Measurements from ENCODE around the gene ZNF22.

The ZNF22 gene

DNA sequence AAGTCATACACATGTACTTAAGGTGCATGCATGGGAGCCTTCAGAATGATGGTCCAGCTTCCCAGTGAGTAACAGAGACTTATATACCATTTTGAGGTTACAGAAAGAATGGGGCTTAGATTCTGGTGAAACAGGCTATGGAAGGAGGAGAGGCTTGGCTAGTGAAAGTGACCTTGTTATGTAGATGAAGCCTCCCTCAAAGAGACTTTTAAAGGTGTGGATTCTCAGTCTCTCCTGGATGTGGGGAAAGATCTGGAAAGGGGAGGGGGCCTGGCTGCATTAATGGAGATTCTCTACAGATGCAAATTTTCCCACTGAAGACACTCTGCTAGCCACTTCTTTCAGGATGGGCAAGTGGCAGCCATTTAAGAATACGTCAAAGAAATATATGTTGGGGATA is 35.6 kb upstream of the ZNF22 start:
- no peak for DNase-seq (ENCODE audit: low spot score)

DNA sequence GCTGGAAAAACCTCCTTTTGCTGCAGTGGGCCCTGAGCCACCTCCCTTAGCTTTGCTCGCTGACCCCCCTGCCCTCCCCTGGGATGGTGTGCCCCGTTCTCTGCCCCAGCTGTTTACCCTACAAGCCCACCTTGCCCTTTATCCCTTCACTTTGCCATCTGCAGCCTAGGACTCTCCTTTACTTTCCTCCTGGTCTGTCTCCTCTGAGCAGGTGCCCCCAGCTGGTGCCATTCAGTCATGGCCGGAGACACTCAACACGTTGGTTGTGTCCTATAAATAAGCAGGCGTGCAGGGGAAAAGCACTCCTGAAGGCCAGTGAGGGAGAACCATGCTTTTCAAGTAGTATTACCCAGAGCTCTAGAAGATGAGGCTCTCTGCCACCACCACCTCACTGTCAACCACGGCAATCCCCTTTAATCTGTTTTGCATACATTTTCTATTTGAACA is 35.0 kb upstream of the ZNF22 start:
- peak; percentile 11 for DNase-seq (ENCODE audit: low spot score)

- DNase-seq (ENCODE audit: low spot score), result peak; percentile 58
These were observed 34.5 kb upstream of the ZNF22 start for GRCh38 chr10:44966129-44966815.

DNA sequence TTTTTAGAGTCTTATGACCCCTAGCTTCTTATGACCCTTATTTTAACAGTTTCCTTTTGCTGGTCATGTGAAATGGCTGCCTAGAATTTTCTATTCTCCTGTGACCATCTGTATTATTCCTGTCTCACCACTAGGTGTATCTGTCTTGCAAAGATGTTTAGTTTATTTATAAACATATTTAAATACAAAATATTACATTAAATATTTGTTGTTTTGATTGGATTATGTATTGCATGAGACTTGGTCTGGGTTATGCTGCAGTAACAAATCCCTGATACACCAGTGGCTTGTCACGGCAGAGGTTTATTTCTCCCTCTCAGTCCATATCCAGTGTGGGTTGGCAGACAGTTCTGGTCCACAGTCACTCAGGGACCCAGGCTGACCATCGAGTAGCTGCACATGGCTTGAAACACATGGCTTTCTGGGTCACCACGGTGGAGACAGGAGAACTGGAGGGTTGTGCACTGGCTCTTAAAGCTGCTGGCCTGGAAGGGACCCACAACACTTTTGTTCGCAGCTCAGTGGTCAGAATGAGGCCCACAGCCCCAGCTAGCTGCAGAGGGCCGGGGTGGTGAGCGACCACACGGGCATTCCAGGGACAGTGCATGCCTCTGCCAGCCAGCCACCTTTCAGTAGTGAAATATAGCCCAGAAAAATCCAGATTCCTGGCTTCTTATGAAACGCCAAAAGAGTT is 33.8 kb upstream of the ZNF22 start:
- DNase-seq (ENCODE audit: low spot score), result peak; percentile 38

DNA sequence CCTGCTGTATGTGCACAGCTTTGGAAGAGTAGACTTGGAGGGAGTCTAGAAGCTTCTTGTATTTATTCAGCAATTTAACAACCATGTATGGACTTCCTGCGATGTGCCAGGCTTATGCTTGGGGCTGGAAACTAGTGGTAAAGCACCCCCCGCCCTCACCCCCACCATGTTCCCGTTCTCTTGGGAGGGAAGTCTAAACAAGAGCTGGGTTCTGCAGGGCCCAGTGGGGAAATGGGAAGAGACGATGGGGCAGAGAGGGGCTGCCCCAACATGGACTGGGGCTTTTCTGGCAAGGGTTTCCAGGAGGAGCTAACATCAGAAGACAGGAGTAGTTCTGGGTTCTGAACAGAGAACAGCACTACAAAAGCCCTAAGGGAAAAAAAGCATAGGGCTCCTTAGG is 33.1 kb upstream of the ZNF22 start:
- DNase-seq (ENCODE audit: low spot score), result no peak

DNA sequence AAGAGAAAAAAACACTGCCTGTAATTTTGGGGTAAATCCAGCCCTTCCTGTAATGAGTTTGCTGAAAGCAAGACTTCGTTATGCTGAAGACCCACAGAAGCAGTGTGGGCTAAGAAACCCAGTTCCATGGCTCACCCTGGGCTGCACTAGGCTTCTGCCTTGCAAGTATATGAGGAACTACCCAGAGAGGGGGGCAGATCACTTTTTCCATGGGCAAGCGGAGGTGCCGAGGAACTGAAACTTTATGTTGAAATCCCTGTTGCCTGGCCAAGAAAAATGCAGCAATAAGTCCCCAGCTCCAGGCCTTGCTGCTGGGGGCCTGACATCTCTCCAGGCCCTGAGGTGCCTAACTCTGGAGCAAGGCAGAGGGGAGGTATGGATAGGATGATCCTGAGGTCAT is 32.6 kb upstream of the ZNF22 start:
- DNase-seq (ENCODE audit: low spot score), result no peak

- DNase-seq (ENCODE audit: low spot score), result no peak
These were observed 32.0 kb upstream of the ZNF22 start for GRCh38 chr10:44968500-44969400.

- DNase-seq (ENCODE audit: low spot score), result no peak
These were observed 30.9 kb upstream of the ZNF22 start for GRCh38 chr10:44969854-44970253.

- no peak for DNase-seq (ENCODE audit: low spot score)
These were observed 29.8 kb upstream of the ZNF22 start for GRCh38 chr10:44970812-44971395.

- DNase-seq (ENCODE audit: low spot score), result no peak
These were observed 29.3 kb upstream of the ZNF22 start for GRCh38 chr10:44971434-44971833.

- no peak for DNase-seq (ENCODE audit: low spot score)
These were observed 28.6 kb upstream of the ZNF22 start for GRCh38 chr10:44971935-44972757.

DNA sequence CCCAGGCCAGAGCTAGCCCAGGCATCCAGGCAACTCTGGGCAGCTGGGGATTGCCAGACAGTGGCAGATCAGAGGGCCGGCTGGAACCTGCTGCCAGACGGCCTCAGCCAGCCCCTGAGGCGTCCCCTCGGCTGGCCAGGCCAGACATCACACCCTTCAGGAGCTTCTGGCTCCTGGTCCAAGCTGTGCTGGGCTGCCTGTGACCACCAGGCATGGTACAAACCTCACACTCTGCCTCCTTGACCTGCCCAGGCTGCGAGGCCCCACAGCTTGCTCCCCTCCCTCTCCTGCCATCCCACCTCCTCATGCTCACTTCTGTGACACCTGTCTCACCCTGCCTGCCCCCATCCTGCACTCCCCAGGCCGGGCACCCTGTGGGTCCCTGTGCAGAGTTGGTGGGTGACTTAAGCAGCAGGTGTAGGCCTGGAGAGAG is 27.8 kb upstream of the ZNF22 start:
- no peak for DNase-seq (ENCODE audit: low spot score)

- DNase-seq (ENCODE audit: low spot score), result peak; percentile 12
These were observed 27.2 kb upstream of the ZNF22 start for GRCh38 chr10:44973323-44974081.

DNA sequence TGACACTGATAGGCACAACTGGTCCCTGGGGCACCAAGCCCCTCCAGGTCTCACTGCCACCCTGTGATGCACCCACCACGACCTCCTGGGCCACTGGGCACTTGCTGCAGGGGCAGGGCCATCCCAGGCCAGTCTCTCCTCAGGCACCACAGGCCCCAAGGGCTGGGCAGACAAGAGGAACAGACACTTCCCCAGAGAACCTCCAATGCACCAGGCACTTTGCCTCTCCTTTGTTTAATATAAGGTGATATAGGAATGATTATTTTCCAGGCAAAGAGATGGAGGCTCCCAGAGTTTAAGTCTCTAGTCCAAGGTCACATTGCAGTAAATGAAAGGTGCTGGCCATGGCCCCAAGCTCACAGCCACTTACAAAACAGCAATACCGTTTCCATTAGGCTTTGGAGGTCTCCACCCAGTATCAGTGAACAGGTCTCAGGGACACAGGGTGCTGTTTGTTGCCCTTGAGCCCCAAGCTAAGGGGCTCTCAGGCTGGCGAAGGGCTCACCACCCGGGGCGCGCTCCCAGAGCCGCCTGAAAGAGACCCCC is 26.6 kb upstream of the ZNF22 start:
- DNase-seq (ENCODE audit: low spot score), result no peak

DNA sequence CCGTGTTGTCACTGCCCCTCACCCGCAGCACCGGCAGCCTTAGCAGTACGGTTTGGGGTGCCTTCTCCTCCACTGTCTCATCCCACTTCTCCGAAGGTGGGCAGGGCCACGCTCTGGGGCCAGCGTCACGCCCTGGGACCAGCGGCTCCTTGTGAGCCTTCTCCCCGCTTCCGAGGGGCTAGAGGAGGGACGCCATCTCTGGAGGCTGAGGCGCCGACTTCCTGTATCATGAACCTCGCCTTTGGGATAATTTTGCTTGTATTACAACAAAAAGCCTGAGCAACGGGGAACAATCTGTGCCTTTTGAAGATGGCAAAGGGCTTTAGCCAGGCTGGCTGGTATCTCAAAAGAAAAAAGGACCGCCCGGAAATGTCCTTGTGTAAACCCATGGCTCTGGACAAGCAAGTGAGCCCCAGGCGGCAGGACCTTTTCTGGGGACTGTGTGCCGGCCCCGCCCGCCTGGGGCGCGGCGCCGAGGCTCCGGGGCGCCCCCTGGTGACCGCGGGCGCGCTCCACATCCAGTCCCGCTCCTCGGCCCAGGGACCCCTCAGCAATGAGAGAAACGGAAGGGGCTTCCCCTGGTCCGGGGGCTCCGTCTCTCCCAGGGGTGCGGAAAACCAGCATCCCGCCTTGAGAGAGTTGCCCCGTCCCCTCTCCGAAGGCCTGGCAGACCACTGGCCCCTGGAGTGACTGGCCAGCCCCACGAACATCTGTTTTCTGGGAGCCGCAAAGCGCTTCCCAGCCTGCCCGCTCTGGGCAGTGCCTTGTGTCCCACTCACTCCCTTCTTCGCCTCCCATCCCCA is 25.9 kb upstream of the ZNF22 start:
- DNase-seq (ENCODE audit: low spot score), result peak; percentile 70

DNA sequence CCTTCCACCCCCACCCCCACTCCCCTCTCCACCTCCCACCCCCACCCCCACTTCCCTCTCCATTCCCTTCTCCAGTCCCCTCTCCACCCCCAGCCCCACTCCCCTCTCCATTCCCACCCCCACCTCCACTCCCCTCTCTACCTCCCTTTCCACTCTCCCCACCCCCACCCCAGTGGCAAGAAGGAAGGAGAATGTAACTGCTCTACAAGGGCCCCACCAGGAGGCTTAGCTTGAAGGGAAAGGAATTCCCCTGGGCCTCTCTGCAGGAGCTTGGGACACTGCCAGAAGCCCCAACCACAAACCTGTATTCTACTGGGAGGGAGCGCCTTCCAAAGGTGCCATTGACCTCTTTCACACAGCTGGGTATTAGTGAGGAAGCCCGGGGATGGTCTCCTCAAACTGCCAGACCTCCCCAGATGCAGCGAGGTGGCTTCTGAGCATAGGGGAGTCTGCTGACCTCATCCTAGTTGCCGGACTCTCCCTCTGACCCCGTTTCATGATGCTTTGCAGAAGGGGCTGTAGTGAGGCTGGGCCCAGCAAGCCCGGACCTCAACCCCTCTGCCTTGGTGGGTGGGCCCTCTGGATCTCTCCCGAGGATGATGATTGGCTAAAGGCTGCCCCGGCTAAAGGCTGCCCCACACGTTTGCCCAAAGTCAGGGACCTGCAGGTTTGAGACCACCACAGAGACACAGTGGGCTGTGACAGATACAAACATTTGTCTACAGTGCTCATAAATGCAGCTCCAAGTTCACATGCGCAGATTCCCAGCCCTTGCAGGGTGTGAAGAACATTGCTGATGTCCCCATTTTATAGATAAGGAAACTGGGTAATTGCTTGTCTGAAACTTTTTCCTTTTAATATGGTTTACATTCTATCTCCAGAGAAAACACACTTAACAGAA is 25.0 kb upstream of the ZNF22 start:
- DNase-seq (ENCODE audit: low spot score), result peak; percentile 96

DNA sequence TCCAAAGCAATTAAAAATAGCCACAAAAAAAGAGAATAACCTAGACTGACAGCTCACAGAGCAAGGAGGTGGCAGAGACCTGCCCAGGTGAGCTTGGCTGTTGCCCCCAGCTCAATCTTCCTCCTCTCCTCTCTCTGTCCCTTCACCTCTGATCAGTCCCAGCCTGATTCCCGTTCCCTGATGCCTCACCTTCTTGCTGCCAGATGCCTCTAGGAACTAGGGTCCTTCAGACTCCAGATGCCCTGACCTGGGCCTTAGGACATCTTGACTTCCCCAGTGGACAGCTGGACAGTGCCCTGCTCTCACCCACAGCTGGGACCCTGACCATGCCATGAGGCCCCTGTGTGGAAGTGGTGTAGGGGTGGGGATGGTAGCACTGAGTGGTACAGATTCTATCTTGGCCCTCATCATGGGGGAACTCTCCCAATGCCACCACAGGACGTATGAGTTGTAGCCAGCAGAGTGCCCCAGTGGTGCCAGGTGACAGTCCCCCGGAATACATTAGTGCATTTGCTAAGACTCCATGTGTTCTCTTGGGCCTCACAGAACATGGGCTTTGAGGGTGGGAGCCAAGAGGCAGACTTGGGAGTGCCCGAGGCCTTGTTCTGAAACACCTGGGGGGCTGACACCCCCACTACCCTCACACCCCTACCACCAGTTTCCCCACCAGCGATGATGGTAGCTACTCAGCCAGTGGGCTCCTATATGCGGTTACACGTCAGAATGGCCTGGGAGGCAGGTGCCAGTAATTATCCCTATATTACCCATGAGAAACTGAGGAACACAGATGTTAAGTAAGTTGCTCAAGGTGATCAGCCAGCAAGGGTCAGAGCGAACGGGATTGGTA is 24.1 kb upstream of the ZNF22 start:
- DNase-seq (ENCODE audit: low spot score), result no peak

All from kidney tubule cell (primary cell).